CD14-positive monocyte (primary cell): ENCODE results near the gene HAPLN2. TPM values are rescaled to one million over a fixed set of nuclear protein-coding genes. Genes with fewer than 3 reads are reported as not detected.

ENCODE experiments used
- DNase-seq, 3 donors: peaks; one replicate each; pipeline ENCODE4 v3.0.0-alpha.2; 2011 to 2022
- H2AFZ ChIP-seq: 2 replicates; pipeline ENCODE4 v1.6.0; 2012; ENCODE audit warnings: mild to moderate bottlenecking, low read depth, low read length, inconsistent platforms; ENCODE audit not compliant: insufficient read depth, poor library complexity, severe bottlenecking
- H3K27ac ChIP-seq, 2 donors: 1 replicate in 1 of 2; 2 replicates in 1 of 2; pipeline ENCODE4 v1.5.1; 2012 to 2013; ENCODE audit warnings: low read length in 2 of 2, control low read depth in 1 of 2, inconsistent platforms in 1 of 2, low read depth in 1 of 2, mild to moderate bottlenecking in 1 of 2
- H3K27me3 ChIP-seq, 2 donors: one replicate each; pipeline versions ENCODE4 v1.6.0 to v1.6.1; 2011 to 2013; ENCODE audit warnings: low read length in 2 of 2; ENCODE audit not compliant: control insufficient read depth in 2 of 2, insufficient read depth in 2 of 2
- H3K36me3 ChIP-seq, 2 donors: replicated peaks in 1 of 2; 1 replicate in 1 of 2; 2 replicates in 1 of 2; pipeline versions ENCODE4 v1.5.1 to v1.6.1; 2012 to 2013; ENCODE audit warnings: low read length in 2 of 2, control low read depth in 1 of 2, inconsistent platforms in 1 of 2, mild to moderate bottlenecking in 1 of 2; ENCODE audit not compliant: insufficient read depth in 2 of 2, control insufficient read depth in 1 of 2
- H3K4me1 ChIP-seq, 2 donors: 1 replicate in 1 of 2; 2 replicates in 1 of 2; pipeline versions ENCODE4 v1.5.1 to v1.6.1; 2012 to 2013; ENCODE audit warnings: low read length in 2 of 2, control low read depth in 1 of 2, inconsistent platforms in 1 of 2, mild to moderate bottlenecking in 1 of 2, moderate library complexity in 1 of 2; ENCODE audit not compliant: insufficient read depth in 2 of 2, control insufficient read depth in 1 of 2
- H3K4me2 ChIP-seq: replicated peaks from 2 replicates; pipeline ENCODE3; 2012; ENCODE audit warnings: low read length, moderate library complexity, mild to moderate bottlenecking; ENCODE audit not compliant: poor library complexity, severe bottlenecking; ENCODE audit errors: extremely low read depth
- H3K4me3 ChIP-seq, 3 experiments: fragments of 200-600 bp in 1 of 3; sonication (generic) in 1 of 3; replicated peaks in 1 of 3; 1 replicate in 2 of 3; 2 replicates in 1 of 3; pipeline ENCODE4 v1.5.1; 2011 to 2013; ENCODE audit warnings: low read length in 3 of 3, mild to moderate bottlenecking in 3 of 3, control low read depth in 2 of 3, low read depth in 2 of 3, inconsistent platforms in 1 of 3, moderate library complexity in 1 of 3
- H3K79me2 ChIP-seq: 2 replicates; pipeline ENCODE4 v1.6.0; 2012; ENCODE audit warnings: mild to moderate bottlenecking, control low read depth, inconsistent platforms, low read length, moderate library complexity; ENCODE audit not compliant: insufficient read depth
- H3K9ac ChIP-seq: 2 replicates; pipeline ENCODE4 v1.6.0; 2017; ENCODE audit warnings: low read length, mild to moderate bottlenecking; ENCODE audit not compliant: insufficient read depth, poor library complexity, severe bottlenecking
- H3K9me3 ChIP-seq, 2 donors: replicated peaks in 1 of 2; 1 replicate in 1 of 2; 2 replicates in 1 of 2; pipeline versions ENCODE4 v1.5.1 to v1.6.1; 2012 to 2013; ENCODE audit warnings: low read length in 2 of 2, control low read depth in 1 of 2; ENCODE audit not compliant: control insufficient read depth in 1 of 2, insufficient read depth in 1 of 2
- H4K20me1 ChIP-seq: 2 replicates; pipeline ENCODE4 v1.6.0; 2012; ENCODE audit warnings: mild to moderate bottlenecking, low read length, control low read depth, moderate library complexity; ENCODE audit not compliant: insufficient read depth
- H3K27ac Mint-ChIP-seq, 7 donors: one replicate each; pipeline ENCODE4 v1.8.0; 2020; ENCODE audit warnings: mild to moderate bottlenecking in 7 of 7, mixed read lengths in 7 of 7, moderate library complexity in 6 of 7, inconsistent platforms in 2 of 7
- H3K27me3 Mint-ChIP-seq, 3 donors: one replicate each; pipeline ENCODE4 v1.8.0; 2021 to 2022; ENCODE audit warnings: low read depth in 3 of 3, mild to moderate bottlenecking in 3 of 3, mixed read lengths in 3 of 3, moderate library complexity in 3 of 3, inconsistent platforms in 1 of 3
- H3K36me3 Mint-ChIP-seq, 2 donors: one replicate each; pipeline ENCODE4 v1.8.0; 2020; ENCODE audit warnings: mixed read lengths in 2 of 2, inconsistent platforms in 1 of 2, mild to moderate bottlenecking in 1 of 2
- H3K4me1 Mint-ChIP-seq: one replicate; pipeline ENCODE4 v1.8.0; 2020; ENCODE audit warnings: mild to moderate bottlenecking, mixed read lengths
- H3K4me3 Mint-ChIP-seq, 2 donors: one replicate each; pipeline ENCODE4 v1.8.0; 2020; ENCODE audit warnings: mild to moderate bottlenecking in 2 of 2, mixed read lengths in 2 of 2, moderate library complexity in 1 of 2
- H3K9me3 Mint-ChIP-seq, 7 donors: one replicate each; pipeline ENCODE4 v1.8.0; 2020 to 2022; ENCODE audit warnings: mixed read lengths in 7 of 7, mild to moderate bottlenecking in 6 of 7, moderate library complexity in 6 of 7, inconsistent platforms in 2 of 7
- WGBS: methylation state at CpG from one replicate; pipeline ENCODE4 v1.1.5; 2013; ENCODE audit warnings: missing lambda C conversion rate; ENCODE audit not compliant: insufficient coverage; 5-methylcytosine and 5-hydroxymethylcytosine counted together
- intact Hi-C, 2 donors: fragments of 100-400 bp; cut with micrococcal nuclease; formaldehyde crosslinking; loops; one replicate each; pipeline versions ENCODE4 v1.15.0 to v1.15.1; 2023
- polyA plus RNA-seq, 3 donors: library from polyadenylated mRNA; depleted of rRNA in 1 of 3; unstranded in 2 of 3; stranded (reverse) in 1 of 3; fragments of 300-500 nt in 2 of 3; fragments of >200 nt in 1 of 3; fragmentation: Illumina TruSeq in 2 of 3; gene quantifications; 1 replicate in 2 of 3; 2 replicates in 1 of 3; pipeline ENCODE4 v1.2.3, GENCODE V29; 2012 to 2021
- TF ChIP-seq, protein P1 (sequence below): fragments of 200-600 bp; IDR thresholded peaks from one replicate; pipeline ENCODE4 v1.8.0; 2022; ENCODE audit warnings: antibody characterized with exemption, mild to moderate bottlenecking

HAPLN2 gene
- polyA plus RNA-seq, 3 donors: not detected

DNA sequence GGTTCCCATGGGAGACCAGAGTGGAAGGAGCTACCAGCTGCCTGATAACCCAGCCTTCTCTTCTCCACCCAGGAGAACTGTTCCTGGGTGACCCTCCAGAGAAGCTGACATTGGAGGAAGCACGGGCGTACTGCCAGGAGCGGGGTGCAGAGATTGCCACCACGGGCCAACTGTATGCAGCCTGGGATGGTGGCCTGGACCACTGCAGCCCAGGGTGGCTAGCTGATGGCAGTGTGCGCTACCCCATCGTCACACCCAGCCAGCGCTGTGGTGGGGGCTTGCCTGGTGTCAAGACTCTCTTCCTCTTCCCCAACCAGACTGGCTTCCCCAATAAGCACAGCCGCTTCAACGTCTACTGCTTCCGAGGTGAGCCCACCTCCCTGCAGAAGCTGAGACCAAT lies 29.3 kb downstream of the HAPLN2 start:
- H3K79me2 ChIP-seq: no peaks in the 10 kb centered on the region
- H3K9ac ChIP-seq: no peak overlapping the region
- no peaks in the 10 kb centered on the region for H3K36me3 Mint-ChIP-seq
- H4K20me1 ChIP-seq: no peaks in the 10 kb centered on the region
- H3K27ac ChIP-seq: no peak overlapping the region
- DNase-seq: no peak
- H3K9me3 Mint-ChIP-seq: peaks cover 0 to 5% (median 0%) of the 10 kb centered on the region in 7 donors
- no peaks in the 10 kb centered on the region for H3K36me3 ChIP-seq
- H3K27me3 ChIP-seq: peaks cover 16 to 67% of the 10 kb centered on the region in 2 donors
- peaks cover 0 to 4% of the 10 kb centered on the region in 2 donors for H3K4me1 ChIP-seq
- WGBS: 76% methylated on average over 10 of the region's 10 CpGs
- H3K27me3 Mint-ChIP-seq: peaks cover 71 to 84% (median 73%) of the 10 kb centered on the region in 3 donors
- H3K4me3 ChIP-seq: no peak overlapping the region
- no peak overlapping the region for H2AFZ ChIP-seq
- peaks cover 0 to under 1% of the 10 kb centered on the region in 2 donors for H3K9me3 ChIP-seq
- H3K4me1 Mint-ChIP-seq: peaks cover 4% of the 10 kb centered on the region
- peak overlapping the region; percentile 21 to 37 for H3K4me3 Mint-ChIP-seq
- no peak overlapping the region for H3K4me2 ChIP-seq
- intact Hi-C loops: no loop called here
- no peak overlapping the region for H3K27ac Mint-ChIP-seq
- TF ChIP-seq, protein P1, sequence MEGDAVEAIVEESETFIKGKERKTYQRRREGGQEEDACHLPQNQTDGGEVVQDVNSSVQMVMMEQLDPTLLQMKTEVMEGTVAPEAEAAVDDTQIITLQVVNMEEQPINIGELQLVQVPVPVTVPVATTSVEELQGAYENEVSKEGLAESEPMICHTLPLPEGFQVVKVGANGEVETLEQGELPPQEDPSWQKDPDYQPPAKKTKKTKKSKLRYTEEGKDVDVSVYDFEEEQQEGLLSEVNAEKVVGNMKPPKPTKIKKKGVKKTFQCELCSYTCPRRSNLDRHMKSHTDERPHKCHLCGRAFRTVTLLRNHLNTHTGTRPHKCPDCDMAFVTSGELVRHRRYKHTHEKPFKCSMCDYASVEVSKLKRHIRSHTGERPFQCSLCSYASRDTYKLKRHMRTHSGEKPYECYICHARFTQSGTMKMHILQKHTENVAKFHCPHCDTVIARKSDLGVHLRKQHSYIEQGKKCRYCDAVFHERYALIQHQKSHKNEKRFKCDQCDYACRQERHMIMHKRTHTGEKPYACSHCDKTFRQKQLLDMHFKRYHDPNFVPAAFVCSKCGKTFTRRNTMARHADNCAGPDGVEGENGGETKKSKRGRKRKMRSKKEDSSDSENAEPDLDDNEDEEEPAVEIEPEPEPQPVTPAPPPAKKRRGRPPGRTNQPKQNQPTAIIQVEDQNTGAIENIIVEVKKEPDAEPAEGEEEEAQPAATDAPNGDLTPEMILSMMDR: no peak

DNA sequence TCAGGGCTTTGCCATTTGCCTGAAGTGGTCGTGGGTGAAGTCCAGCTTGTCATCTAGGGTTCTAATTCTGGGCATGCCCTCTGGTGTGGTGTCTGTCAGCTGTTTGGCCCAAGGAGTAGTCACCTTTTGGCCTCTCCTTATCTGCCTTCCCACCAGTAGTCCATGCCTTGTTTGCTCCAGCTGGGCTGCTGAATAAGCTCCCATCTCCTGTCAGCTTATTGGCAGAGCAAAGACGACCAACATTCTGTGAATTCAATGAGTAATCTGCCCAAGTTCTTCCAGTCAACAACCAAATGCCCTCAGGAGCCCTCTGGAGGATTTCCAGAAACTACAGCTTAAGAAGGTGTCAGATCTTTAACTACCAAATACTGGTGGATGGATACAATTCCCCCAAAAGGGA lies 29.7 kb downstream of the HAPLN2 start:
- no peak overlapping the region for H2AFZ ChIP-seq
- H3K36me3 ChIP-seq: no peaks in the 10 kb centered on the region
- no peaks in the 10 kb centered on the region for H4K20me1 ChIP-seq
- no peaks in the 10 kb centered on the region for H3K4me1 Mint-ChIP-seq
- H3K9me3 ChIP-seq: no peaks in the 10 kb centered on the region
- H3K4me3 Mint-ChIP-seq: no peak overlapping the region
- no peaks in the 10 kb centered on the region for H3K79me2 ChIP-seq
- no peak overlapping the region for H3K4me3 ChIP-seq
- H3K4me2 ChIP-seq: no peak overlapping the region
- peaks cover 0 to 5% (median 0%) of the 10 kb centered on the region in 7 donors for H3K9me3 Mint-ChIP-seq
- TF ChIP-seq, protein P1: no peak
- DNase-seq: no peak
- H3K9ac ChIP-seq: no peak overlapping the region
- WGBS: 30% methylated on average over 2 of the region's 2 CpGs
- H3K4me1 ChIP-seq: peaks cover 0 to under 1% of the 10 kb centered on the region in 2 donors
- H3K36me3 Mint-ChIP-seq: no peaks in the 10 kb centered on the region
- no peak overlapping the region for H3K27ac ChIP-seq
- H3K27me3 Mint-ChIP-seq: peaks cover 70 to 83% (median 71%) of the 10 kb centered on the region in 3 donors
- H3K27ac Mint-ChIP-seq: no peak overlapping the region
- peaks cover 16 to 66% of the 10 kb centered on the region in 2 donors for H3K27me3 ChIP-seq
- intact Hi-C loops: no loop called here
